ENCODE measurements around the gene ACVR1.

ACVR1 gene

DNA sequence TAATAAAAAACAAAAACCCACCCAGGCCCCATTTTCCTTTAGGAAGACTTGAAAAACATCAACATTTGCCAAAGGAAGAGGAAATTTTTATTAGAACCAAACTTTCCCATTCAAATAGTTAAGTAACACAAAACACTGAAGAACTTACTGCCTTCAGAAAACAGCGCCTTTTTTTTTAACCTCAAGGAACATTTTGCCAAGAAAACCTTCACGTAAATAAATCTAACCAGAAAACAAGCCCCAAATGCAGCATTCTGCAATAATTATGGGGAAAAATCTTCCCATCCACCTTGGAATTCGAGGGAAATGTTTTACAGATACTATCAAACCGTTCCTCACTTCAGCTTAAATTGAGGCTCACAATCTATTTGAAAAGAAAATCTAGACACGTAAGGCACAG, 56.4 kb downstream of the ACVR1 start:
- DNase-seq (ENCODE audit: low read depth), result no peak
- H3K4me3 ChIP-seq (ENCODE audit: low read depth, low read length), result no peak overlapping the region
- TF ChIP-seq, protein P1, sequence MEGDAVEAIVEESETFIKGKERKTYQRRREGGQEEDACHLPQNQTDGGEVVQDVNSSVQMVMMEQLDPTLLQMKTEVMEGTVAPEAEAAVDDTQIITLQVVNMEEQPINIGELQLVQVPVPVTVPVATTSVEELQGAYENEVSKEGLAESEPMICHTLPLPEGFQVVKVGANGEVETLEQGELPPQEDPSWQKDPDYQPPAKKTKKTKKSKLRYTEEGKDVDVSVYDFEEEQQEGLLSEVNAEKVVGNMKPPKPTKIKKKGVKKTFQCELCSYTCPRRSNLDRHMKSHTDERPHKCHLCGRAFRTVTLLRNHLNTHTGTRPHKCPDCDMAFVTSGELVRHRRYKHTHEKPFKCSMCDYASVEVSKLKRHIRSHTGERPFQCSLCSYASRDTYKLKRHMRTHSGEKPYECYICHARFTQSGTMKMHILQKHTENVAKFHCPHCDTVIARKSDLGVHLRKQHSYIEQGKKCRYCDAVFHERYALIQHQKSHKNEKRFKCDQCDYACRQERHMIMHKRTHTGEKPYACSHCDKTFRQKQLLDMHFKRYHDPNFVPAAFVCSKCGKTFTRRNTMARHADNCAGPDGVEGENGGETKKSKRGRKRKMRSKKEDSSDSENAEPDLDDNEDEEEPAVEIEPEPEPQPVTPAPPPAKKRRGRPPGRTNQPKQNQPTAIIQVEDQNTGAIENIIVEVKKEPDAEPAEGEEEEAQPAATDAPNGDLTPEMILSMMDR (IDR thresholded peaks at IDR 0.05; ENCODE audit: low read depth, low read length, missing control alignments), result no peak

DNA sequence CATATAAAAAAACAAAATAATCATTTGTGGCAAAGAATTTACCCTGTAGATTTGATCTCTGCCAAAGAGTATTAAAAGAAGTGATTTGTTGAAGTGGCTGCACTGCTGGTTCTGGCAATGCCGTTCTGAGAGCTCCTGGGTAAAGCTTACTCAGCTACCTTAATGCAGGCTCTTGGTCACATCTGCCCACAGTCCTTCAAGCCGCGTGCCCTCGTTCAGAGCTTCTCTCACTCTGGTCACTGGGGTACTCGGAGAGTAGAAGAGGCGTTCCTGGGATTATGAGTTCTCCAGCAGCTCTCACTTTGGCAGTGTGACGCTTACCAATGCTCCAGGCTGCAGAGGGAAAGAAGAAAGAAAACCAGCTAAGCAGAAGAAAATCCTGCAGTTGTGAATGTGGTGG, 57.9 kb downstream of the ACVR1 start:
- DNase-seq (ENCODE audit: low read depth), result no peak
- TF ChIP-seq, protein P1 (IDR thresholded peaks at IDR 0.05; ENCODE audit: low read depth, low read length, missing control alignments), result no peak
- H3K4me3 ChIP-seq (ENCODE audit: low read depth, low read length), result no peak overlapping the region

DNA sequence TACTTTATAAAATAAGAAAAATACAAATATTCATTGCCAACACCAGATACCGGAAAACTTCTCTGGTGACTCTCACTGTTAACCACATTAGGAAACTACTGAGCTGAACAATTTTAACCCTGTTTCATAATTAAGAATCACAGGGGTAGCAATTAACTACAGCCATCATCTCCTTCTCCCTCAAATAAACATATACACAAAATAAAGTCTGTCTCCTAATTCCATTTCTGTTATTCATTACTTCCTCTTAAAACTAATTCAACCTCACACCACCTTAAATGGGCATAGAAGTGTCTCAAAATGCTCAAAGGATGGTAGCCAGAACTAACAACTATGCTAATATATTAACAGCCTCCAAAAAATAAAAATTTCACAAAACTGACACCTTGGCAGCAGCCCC, 60.7 kb downstream of the ACVR1 start:
- TF ChIP-seq, protein P1 (IDR thresholded peaks at IDR 0.05; ENCODE audit: low read depth, low read length, missing control alignments), result no peak
- H3K4me3 ChIP-seq (ENCODE audit: low read depth, low read length), result no peak overlapping the region
- DNase-seq (ENCODE audit: low read depth), result no peak

DNA sequence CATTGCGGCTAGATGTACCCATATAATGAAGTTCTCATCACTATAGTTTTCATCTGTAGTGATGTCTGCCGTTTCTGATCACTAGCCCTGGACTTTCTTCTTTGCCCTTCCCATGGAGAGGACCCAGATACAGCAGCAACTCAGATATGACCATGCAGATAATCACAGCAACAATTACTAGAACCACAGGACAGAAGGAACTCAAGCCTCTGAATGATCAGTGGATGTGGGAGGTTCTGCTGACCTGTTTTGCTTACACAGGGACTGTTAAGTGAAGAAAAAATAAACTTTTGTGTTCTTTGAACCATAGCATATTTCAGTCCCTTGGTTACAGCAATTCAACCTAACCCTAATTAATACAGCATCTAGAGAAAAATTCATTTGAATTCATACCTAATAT, 62.7 kb downstream of the ACVR1 start:
- DNase-seq (ENCODE audit: low read depth), result no peak
- no peak overlapping the region for H3K4me3 ChIP-seq (ENCODE audit: low read depth, low read length)
- TF ChIP-seq, protein P1 (IDR thresholded peaks at IDR 0.05; ENCODE audit: low read depth, low read length, missing control alignments), result no peak

DNA sequence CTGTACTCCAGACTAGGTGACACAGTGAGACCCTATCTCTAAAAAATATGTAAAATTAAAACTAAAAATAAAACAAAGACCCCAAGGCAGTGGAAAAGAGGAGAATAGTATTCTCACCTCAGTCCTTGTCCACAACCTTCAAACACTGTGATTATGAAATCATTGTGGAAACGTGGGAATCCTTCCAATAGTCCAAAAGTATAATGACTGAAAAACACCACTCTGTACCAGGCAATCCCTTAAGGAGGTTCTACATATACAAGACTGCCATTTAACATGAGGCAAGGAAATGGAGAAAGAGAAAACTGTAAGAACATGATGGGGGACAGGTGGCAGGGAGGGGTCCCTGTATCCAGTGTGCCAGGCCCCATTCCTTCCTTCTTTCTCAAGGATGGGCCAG, 66.1 kb downstream of the ACVR1 start:
- TF ChIP-seq, protein P1 (IDR thresholded peaks at IDR 0.05; ENCODE audit: low read depth, low read length, missing control alignments), result no peak
- no peak for DNase-seq (ENCODE audit: low read depth)
- no peak overlapping the region for H3K4me3 ChIP-seq (ENCODE audit: low read depth, low read length)

DNA sequence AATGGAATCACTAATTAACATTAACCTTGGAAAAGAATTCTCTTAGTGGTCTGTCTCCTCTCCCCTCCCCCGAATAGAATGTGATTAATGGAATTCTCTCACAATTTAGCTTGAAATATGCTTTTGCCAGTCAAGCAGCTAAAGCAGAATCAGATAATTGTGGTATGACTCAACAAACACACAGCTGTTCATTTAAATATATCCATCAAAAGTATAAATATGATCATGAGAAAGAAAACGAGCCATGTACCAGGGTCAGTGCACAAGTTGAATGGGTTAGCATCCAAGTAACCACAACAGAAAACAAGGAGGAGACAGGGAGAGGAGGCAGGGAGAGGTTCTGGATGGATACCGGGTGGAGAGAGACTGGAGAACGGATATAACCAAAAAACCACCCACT, 66.9 kb downstream of the ACVR1 start:
- TF ChIP-seq, protein P1 (IDR thresholded peaks at IDR 0.05; ENCODE audit: low read depth, low read length, missing control alignments), result no peak
- no peak for DNase-seq (ENCODE audit: low read depth)
- no peak overlapping the region for H3K4me3 ChIP-seq (ENCODE audit: low read depth, low read length)

DNA sequence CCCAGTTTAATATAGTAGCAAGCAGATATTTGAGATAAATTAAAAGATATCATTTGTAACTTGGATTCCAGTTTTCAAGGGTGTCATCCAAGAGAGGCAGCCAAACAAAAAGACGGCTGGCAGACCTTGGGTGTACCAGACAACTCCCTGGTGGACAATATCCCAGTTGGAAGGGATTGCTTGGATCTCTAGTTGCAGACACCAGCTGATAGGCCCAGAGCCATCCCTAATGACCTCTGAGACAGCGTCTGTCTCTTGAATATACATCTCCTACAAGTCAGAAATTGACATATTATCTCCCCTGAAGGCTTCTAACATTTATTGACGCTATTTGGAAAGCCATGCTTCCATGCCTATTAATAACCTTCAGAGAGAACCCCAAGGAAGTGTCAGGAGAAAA, 67.7 kb downstream of the ACVR1 start:
- no peak overlapping the region for H3K4me3 ChIP-seq (ENCODE audit: low read depth, low read length)
- no peak for DNase-seq (ENCODE audit: low read depth)
- TF ChIP-seq, protein P1 (IDR thresholded peaks at IDR 0.05; ENCODE audit: low read depth, low read length, missing control alignments), result no peak
